IPS DF 6.9 (cell line): ENCODE data around the gene KDM8.

Source experiments
- DNase-seq: peaks from one replicate; pipeline ENCODE4 v3.0.0-alpha.2; 2013; ENCODE audit warnings: low read depth, low spot score
- H3K27ac ChIP-seq: one replicate; pipeline ENCODE4 v1.5.1; 2013; ENCODE audit warnings: low read length, control low read depth
- H3K27me3 ChIP-seq: 2 replicates; pipeline ENCODE4 v1.6.1; 2013; ENCODE audit warnings: mild to moderate bottlenecking, low read length; ENCODE audit not compliant: control insufficient read depth, insufficient read depth
- H3K36me3 ChIP-seq: 2 replicates; pipeline ENCODE4 v1.6.1; 2013; ENCODE audit warnings: low read length; ENCODE audit not compliant: control insufficient read depth, insufficient read depth
- H3K4me1 ChIP-seq: 2 replicates; pipeline ENCODE4 v1.6.1; 2013; ENCODE audit warnings: low read length; ENCODE audit not compliant: control insufficient read depth, insufficient read depth
- H3K4me3 ChIP-seq: 2 replicates; pipeline ENCODE4 v1.5.1; 2013; ENCODE audit warnings: mild to moderate bottlenecking, low read length
- H3K9me3 ChIP-seq: 2 replicates; pipeline ENCODE4 v1.6.1; 2013; ENCODE audit warnings: low read length, inconsistent platforms; ENCODE audit not compliant: control insufficient read depth, insufficient read depth
- WGBS: extraction: QIAGEN DNeasy Blood & Tissue Kit; methylation state at CpG from one replicate; pipeline ENCODE4 v1.1.7; 2013; ENCODE audit warnings: mixed read lengths, missing lambda C conversion rate; ENCODE audit not compliant: insufficient read length, insufficient coverage; 5-methylcytosine and 5-hydroxymethylcytosine counted together

KDM8 gene

GRCh38 chr16:27174798-27175197, 28.5 kb upstream of the KDM8 start:
- Histone ChIP-seq H3K9me3 (no peaks in the 10 kb centered on the region), H3K4me1 (peaks cover 1% of the 10 kb centered on the region; the same call in 1 of the 2 replicates), H3K36me3 (no peaks in the 10 kb centered on the region), H3K4me3 (no peak overlapping the region), H3K27me3 (no peaks in the 10 kb centered on the region), H3K27ac (no peak overlapping the region)
- no peak for DNase-seq
- no CpG with 5 or more reads among the region's 6 CpGs for WGBS

DNA sequence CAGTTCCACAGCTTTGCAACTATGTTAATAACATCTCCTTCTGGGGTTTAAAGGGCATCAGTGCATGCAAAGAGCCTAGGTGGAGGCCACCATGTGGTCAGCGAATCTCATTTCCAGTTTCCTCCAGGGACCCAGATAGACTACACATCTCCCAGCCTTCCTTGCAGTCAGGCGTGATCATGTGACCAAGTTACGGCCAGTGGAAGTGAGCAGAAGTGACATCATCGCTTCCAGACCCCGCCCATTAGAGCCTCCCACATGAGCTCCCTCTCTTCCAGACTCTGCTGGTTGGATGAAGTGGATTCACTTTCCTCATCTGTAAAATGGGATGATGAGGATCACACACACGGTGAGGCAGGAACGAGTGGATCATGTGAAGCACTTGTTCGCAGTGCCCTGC, 27.4 kb upstream of the KDM8 start:
- DNase-seq: no peak
- H3K9me3 ChIP-seq: no peaks in the 10 kb centered on the region
- H3K4me3 ChIP-seq: no peak overlapping the region
- H3K27ac ChIP-seq: no peak overlapping the region
- no peaks in the 10 kb centered on the region for H3K27me3 ChIP-seq
- WGBS: no CpG with 5 or more reads among the region's 8 CpGs
- no peaks in the 10 kb centered on the region for H3K36me3 ChIP-seq
- peaks cover 1% of the 10 kb centered on the region; the same call in 1 of the 2 replicates for H3K4me1 ChIP-seq

GRCh38 chr16:27177031-27177774, 26.1 kb upstream of the KDM8 start:
- H3K4me3 ChIP-seq: no peak overlapping the region
- H3K27me3 ChIP-seq: no peaks in the 10 kb centered on the region
- H3K36me3 ChIP-seq: no peaks in the 10 kb centered on the region
- no peak for DNase-seq
- H3K27ac ChIP-seq: no peak overlapping the region
- no CpG with 5 or more reads among the region's 13 CpGs for WGBS
- H3K9me3 ChIP-seq: no peaks in the 10 kb centered on the region
- peaks cover 1% of the 10 kb centered on the region; the same call in 1 of the 2 replicates for H3K4me1 ChIP-seq

- H3K9me3 ChIP-seq: no peaks in the 10 kb centered on the region
- no peaks in the 10 kb centered on the region for H3K27me3 ChIP-seq
- peak; percentile 60 for DNase-seq
- no peaks in the 10 kb centered on the region for H3K36me3 ChIP-seq
- peaks cover 1% of the 10 kb centered on the region; the same call in 1 of the 2 replicates for H3K4me1 ChIP-seq
- WGBS: no CpG with 5 or more reads among the region's 13 CpGs
- H3K4me3 ChIP-seq: no peak overlapping the region
- no peak overlapping the region for H3K27ac ChIP-seq
Measured at GRCh38 chr16:27179500-27180072, 23.7 kb upstream of the KDM8 start.

GRCh38 chr16:27181019-27181790, 22.1 kb upstream of the KDM8 start:
- Histone ChIP-seq H3K27ac (no peak overlapping the region), H3K4me3 (no peak overlapping the region), H3K36me3 (no peaks in the 10 kb centered on the region), H3K4me1 (peaks cover 1% of the 10 kb centered on the region; the same call in 1 of the 2 replicates), H3K27me3 (no peaks in the 10 kb centered on the region), H3K9me3 (no peaks in the 10 kb centered on the region)
- WGBS: no CpG with 5 or more reads among the region's 8 CpGs
- no peak for DNase-seq

GRCh38 chr16:27182906-27183405, 20.4 kb upstream of the KDM8 start:
- no peak overlapping the region for H3K4me3 ChIP-seq
- no peaks in the 10 kb centered on the region for H3K27me3 ChIP-seq
- WGBS: no CpG with 5 or more reads among the region's 7 CpGs
- H3K4me1 ChIP-seq: peaks cover 1% of the 10 kb centered on the region; the same call in 1 of the 2 replicates
- no peaks in the 10 kb centered on the region for H3K9me3 ChIP-seq
- no peak for DNase-seq
- H3K36me3 ChIP-seq: no peaks in the 10 kb centered on the region
- no peak overlapping the region for H3K27ac ChIP-seq

- Histone ChIP-seq H3K27me3 (no peaks in the 10 kb centered on the region), H3K4me1 (no peaks in the 10 kb centered on the region), H3K9me3 (no peaks in the 10 kb centered on the region), H3K27ac (no peak overlapping the region), H3K36me3 (no peaks in the 10 kb centered on the region), H3K4me3 (no peak overlapping the region)
- no peak for DNase-seq
- no CpG with 5 or more reads among the region's 1 CpG for WGBS
Measured at GRCh38 chr16:27185776-27186130, 17.6 kb upstream of the KDM8 start.

- no peaks in the 10 kb centered on the region for H3K4me1 ChIP-seq
- no peak overlapping the region for H3K4me3 ChIP-seq
- H3K9me3 ChIP-seq: no peaks in the 10 kb centered on the region
- H3K27me3 ChIP-seq: no peaks in the 10 kb centered on the region
- no peak overlapping the region for H3K27ac ChIP-seq
- no CpG with 5 or more reads among the region's 2 CpGs for whole genome bisulfite sequencing
- no peaks in the 10 kb centered on the region for H3K36me3 ChIP-seq
- no peak for DNase-seq
Measured at GRCh38 chr16:27188633-27189032, 14.7 kb upstream of the KDM8 start.

DNA sequence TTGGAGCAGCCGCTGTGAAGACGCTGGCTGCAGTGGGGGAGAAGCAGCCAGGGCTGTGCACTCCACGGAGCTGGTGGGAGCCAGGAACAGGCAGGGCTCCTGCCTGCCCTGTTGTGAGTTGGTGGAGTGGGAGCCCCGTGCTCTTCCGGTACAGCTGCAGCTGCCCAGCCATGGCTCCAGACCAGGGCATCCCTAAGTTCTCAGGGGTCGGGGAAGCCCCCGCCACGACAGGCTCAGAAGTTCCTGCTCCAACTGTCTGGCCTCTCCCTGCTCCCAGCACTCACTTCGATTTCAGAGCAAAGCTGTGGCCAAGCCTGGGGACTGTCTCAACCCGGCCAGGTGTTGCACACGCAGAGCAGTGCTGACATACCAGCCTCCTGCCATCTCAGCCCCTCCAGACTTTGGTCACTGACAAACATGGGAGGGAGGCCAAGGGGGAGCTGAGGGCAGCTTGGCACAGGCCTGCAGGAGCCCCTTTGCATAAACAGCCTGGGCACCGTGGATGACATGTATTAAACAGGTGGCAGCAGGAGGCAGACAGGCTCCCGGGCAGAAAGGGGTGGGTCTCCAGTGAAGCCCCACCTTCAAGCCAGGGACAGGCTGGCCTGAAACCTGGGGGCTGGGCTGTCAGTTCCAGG, 13.9 kb upstream of the KDM8 start:
- Histone ChIP-seq H3K27me3 (no peaks in the 10 kb centered on the region), H3K9me3 (no peaks in the 10 kb centered on the region), H3K4me1 (no peaks in the 10 kb centered on the region), H3K4me3 (no peak overlapping the region), H3K27ac (no peak overlapping the region), H3K36me3 (no peaks in the 10 kb centered on the region)
- no peak for DNase-seq
- no CpG with 5 or more reads among the region's 13 CpGs for WGBS

GRCh38 chr16:27190316-27190871, 12.9 kb upstream of the KDM8 start:
- DNase-seq: no peak
- Histone ChIP-seq H3K9me3 (no peaks in the 10 kb centered on the region), H3K4me1 (no peaks in the 10 kb centered on the region), H3K36me3 (no peaks in the 10 kb centered on the region), H3K27ac (no peak overlapping the region), H3K4me3 (no peak overlapping the region), H3K27me3 (no peaks in the 10 kb centered on the region)
- WGBS: no CpG with 5 or more reads among the region's 12 CpGs
